GM23248 (cell line): ENCODE data around the gene SLC6A19. TPM values are rescaled to one million over a fixed set of nuclear protein-coding genes. Genes with fewer than 3 reads are reported as not detected.

Source experiments
- DNase-seq: peaks from one replicate; pipeline ENCODE4 v3.0.0-alpha.2; 2015
- H2AFZ ChIP-seq: fragments of 200-600 bp; sonication (generic); 2 replicates; pipeline ENCODE4 v1.6.1; 2016; ENCODE audit warnings: antibody characterized with exemption
- H3F3A ChIP-seq: fragments of 200-600 bp; sonication (generic); 2 replicates; pipeline ENCODE4 v1.6.1; 2016; ENCODE audit warnings: mild to moderate bottlenecking, antibody characterized with exemption, mixed run types; ENCODE audit not compliant: insufficient read depth
- H3K27ac ChIP-seq: fragments of 200-600 bp; sonication (generic); 2 replicates; pipeline ENCODE4 v1.5.1; 2016; ENCODE audit warnings: mild to moderate bottlenecking
- H3K27me3 ChIP-seq: fragments of 200-600 bp; sonication (generic); replicated peaks from 2 replicates; pipeline ENCODE4 v1.6.1; 2016; ENCODE audit warnings: mild to moderate bottlenecking; ENCODE audit not compliant: insufficient read depth
- H3K36me3 ChIP-seq: fragments of 200-600 bp; sonication (generic); 2 replicates; pipeline ENCODE4 v1.6.1; 2016; ENCODE audit warnings: low read depth, mild to moderate bottlenecking
- H3K4me1 ChIP-seq: fragments of 200-600 bp; sonication (generic); 2 replicates; pipeline ENCODE4 v1.6.1; 2016; ENCODE audit warnings: mild to moderate bottlenecking; ENCODE audit not compliant: insufficient read depth
- H3K4me2 ChIP-seq: fragments of 200-600 bp; sonication (generic); one replicate; pipeline ENCODE4 v1.6.1; 2016; ENCODE audit warnings: mild to moderate bottlenecking; ENCODE audit not compliant: unreplicated experiment
- H3K4me3 ChIP-seq: fragments of 200-600 bp; sonication (generic); 2 replicates; pipeline ENCODE4 v1.5.1; 2016; ENCODE audit warnings: mild to moderate bottlenecking
- H3K79me2 ChIP-seq: fragments of 200-600 bp; sonication (generic); 2 replicates; pipeline ENCODE4 v1.6.1; 2016; ENCODE audit warnings: mild to moderate bottlenecking; ENCODE audit not compliant: insufficient read depth
- H3K9ac ChIP-seq: fragments of 200-600 bp; sonication (generic); 2 replicates; pipeline ENCODE4 v1.6.1; 2016; ENCODE audit warnings: mild to moderate bottlenecking
- H3K9me2 ChIP-seq: fragments of 200-600 bp; sonication (generic); 2 replicates; pipeline ENCODE4 v1.6.1; 2016; ENCODE audit warnings: mixed run types, mild to moderate bottlenecking, moderate library complexity; ENCODE audit not compliant: insufficient read depth
- H3K9me3 ChIP-seq: fragments of 200-600 bp; sonication (generic); one replicate; pipeline ENCODE4 v1.6.1; 2017; ENCODE audit warnings: low read depth
- H4K20me1 ChIP-seq: fragments of 200-600 bp; sonication (generic); 2 replicates; pipeline ENCODE4 v1.6.0; 2016; ENCODE audit not compliant: insufficient read depth
- EZH2 ChIP-seq: fragments of 200-600 bp; sonication (generic); IDR thresholded peaks from 2 replicates; pipeline ENCODE4 v1.6.1; 2018; ENCODE audit warnings: antibody characterized with exemption, mild to moderate bottlenecking; ENCODE audit not compliant: insufficient read depth, poor library complexity, severe bottlenecking
- EZH2phosphoT487 ChIP-seq: fragments of 200-600 bp; sonication (generic); IDR thresholded peaks from 2 replicates; pipeline ENCODE4 v1.6.1; 2018; ENCODE audit warnings: antibody characterized with exemption, moderate library complexity, mild to moderate bottlenecking, low read depth; ENCODE audit not compliant: insufficient read depth
- WGBS, 2 experiments: methylation state at CpG; one replicate each; pipeline ENCODE4 v1.1.6; 2015 to 2017; ENCODE audit warnings: low lambda C conversion rate in 2 of 2, low coverage in 1 of 2; ENCODE audit errors: missing lambda C conversion rate in 2 of 2; 5-methylcytosine and 5-hydroxymethylcytosine counted together
- in situ Hi-C: fragments of 300-500 bp; cut with MboI; formaldehyde crosslinking; loops from 2 replicates; pipeline ENCODE4 v1.15.0; 2020
- polyA plus RNA-seq: library from polyadenylated mRNA; unstranded; fragments of >200 nt; fragmentation: Nextera tagmentation; extraction: Ambion mirVana; gene quantifications from 2 replicates; pipeline ENCODE4 v1.2.1, GENCODE V29; 2016
- total RNA-seq: library from RNA; depleted of rRNA; stranded (reverse); fragments of >200 nt; shearing (Covaris generic); gene quantifications from 2 replicates; pipeline ENCODE4 v1.2.3, GENCODE V29; 2014

The SLC6A19 gene
- total and polyA plus RNA-seq, 2 experiments from 2014 or later = not detected

- Histone ChIP-seq H3K36me3 (no peaks in the 10 kb centered on the region), H3K9me2 (no peaks in the 10 kb centered on the region), H3K9ac (no peak overlapping the region), H4K20me1 (no peaks in the 10 kb centered on the region), H3K4me2 (no peak overlapping the region), H3K9me3 (no peaks in the 10 kb centered on the region), H3F3A (no peaks in the 10 kb centered on the region), H2AFZ (no peak overlapping the region), H3K27me3 (peaks cover 29% of the 10 kb centered on the region), H3K4me3 (no peak overlapping the region), H3K27ac (no peak overlapping the region), H3K79me2 (no peaks in the 10 kb centered on the region), H3K4me1 (no peaks in the 10 kb centered on the region)
- in situ Hi-C loops = no loop called here
- WGBS, 2 experiments = 34 to 44% methylated on average over 26 to 27 of the region's 28 CpGs
- no peak for DNase-seq
- TF ChIP-seq EZH2phosphoT487 (no peak), EZH2 (no peak)
Measured at GRCh38 chr5:1200495-1201326, 684 bp upstream of the SLC6A19 start.

- in situ Hi-C loops = no loop called here
- Histone ChIP-seq H3K9ac (no peak overlapping the region), H3K9me3 (no peaks in the 10 kb centered on the region), H3K4me1 (no peaks in the 10 kb centered on the region), H4K20me1 (no peaks in the 10 kb centered on the region), H3K79me2 (no peaks in the 10 kb centered on the region), H2AFZ (no peak overlapping the region), H3K4me2 (no peak overlapping the region), H3K27me3 (peaks cover 30% of the 10 kb centered on the region), H3K4me3 (no peak overlapping the region), H3F3A (no peaks in the 10 kb centered on the region), H3K27ac (no peak overlapping the region), H3K36me3 (no peaks in the 10 kb centered on the region), H3K9me2 (no peaks in the 10 kb centered on the region)
- no peak for TF ChIP-seq EZH2
- no peak for TF ChIP-seq EZH2phosphoT487
- WGBS, 2 experiments = 32 to 33% methylated on average over 19 to 26 of the region's 26 CpGs
- no peak for DNase-seq
Measured at GRCh38 chr5:1202026-1202797, 817 bp downstream of the SLC6A19 start.

- Histone ChIP-seq H4K20me1 (no peaks in the 10 kb centered on the region), H2AFZ (no peak overlapping the region), H3K9ac (no peak overlapping the region), H3K9me3 (no peaks in the 10 kb centered on the region), H3F3A (no peaks in the 10 kb centered on the region), H3K4me1 (no peaks in the 10 kb centered on the region), H3K4me3 (no peak overlapping the region), H3K79me2 (no peaks in the 10 kb centered on the region), H3K36me3 (no peaks in the 10 kb centered on the region), H3K9me2 (no peaks in the 10 kb centered on the region), H3K27ac (no peak overlapping the region), H3K4me2 (no peak overlapping the region), H3K27me3 (peaks cover 34% of the 10 kb centered on the region)
- TF ChIP-seq EZH2 = no peak
- no peak for TF ChIP-seq EZH2phosphoT487
- peak; percentile 11 for DNase-seq
- whole genome bisulfite sequencing, 2 experiments = 52 to 53% methylated on average over 7 of the region's 7 CpGs
- in situ Hi-C loops = no loop called here
Measured at GRCh38 chr5:1202798-1203185, 1.4 kb downstream of the SLC6A19 start.

GRCh38 chr5:1203311-1203967 is 2.0 kb downstream of the SLC6A19 start:
- no peak overlapping the region for H3K4me3 ChIP-seq
- H3K4me2 ChIP-seq = no peak overlapping the region
- in situ Hi-C loops = no loop called here
- no peaks in the 10 kb centered on the region for H3K9me3 ChIP-seq
- no peaks in the 10 kb centered on the region for H3K79me2 ChIP-seq
- no peak for TF ChIP-seq EZH2phosphoT487
- no peak for TF ChIP-seq EZH2
- 58 to 61% methylated on average over 21 to 24 of the region's 24 CpGs for WGBS, 2 experiments
- no peaks in the 10 kb centered on the region for H4K20me1 ChIP-seq
- no peaks in the 10 kb centered on the region for H3F3A ChIP-seq
- H3K4me1 ChIP-seq = no peaks in the 10 kb centered on the region
- H3K9me2 ChIP-seq = no peaks in the 10 kb centered on the region
- peaks cover 32% of the 10 kb centered on the region for H3K27me3 ChIP-seq
- no peak overlapping the region for H3K27ac ChIP-seq
- no peak for DNase-seq
- H3K9ac ChIP-seq = no peak overlapping the region
- H3K36me3 ChIP-seq = no peaks in the 10 kb centered on the region
- no peak overlapping the region for H2AFZ ChIP-seq
